H9 (cell line): ENCODE measurements around the gene PDK4. TPM values are rescaled to one million over a fixed set of nuclear protein-coding genes. Genes with fewer than 3 reads are reported as not detected.

ENCODE experiments used
- DNase-seq: peaks from one replicate; pipeline ENCODE4 v3.0.0-alpha.2; 2017
- H2AFZ ChIP-seq: one replicate; pipeline ENCODE4 v1.6.1; 2013; ENCODE audit warnings: mild to moderate bottlenecking, low read length, control low read depth, moderate library complexity
- H2AK5ac ChIP-seq: 2 replicates; pipeline ENCODE4 v1.6.1; 2013; ENCODE audit warnings: low read length, control low read depth, mixed read lengths; ENCODE audit not compliant: insufficient read length
- H2BK120ac ChIP-seq: one replicate; pipeline ENCODE4 v1.6.1; 2013; ENCODE audit warnings: low read depth, mild to moderate bottlenecking, low read length, control low read depth, inconsistent platforms; ENCODE audit not compliant: poor library complexity, severe bottlenecking
- H2BK12ac ChIP-seq: 2 replicates; pipeline ENCODE4 v1.6.1; 2013; ENCODE audit warnings: low read length, control low read depth, mixed read lengths, low read depth; ENCODE audit not compliant: insufficient read length
- H2BK15ac ChIP-seq: 2 replicates; pipeline ENCODE4 v1.6.1; 2013; ENCODE audit warnings: low read depth, low read length, control low read depth
- H2BK20ac ChIP-seq: one replicate; pipeline ENCODE4 v1.6.1; 2013; ENCODE audit warnings: low read depth, mild to moderate bottlenecking, low read length, control low read depth, inconsistent platforms; ENCODE audit not compliant: poor library complexity, severe bottlenecking
- H2BK5ac ChIP-seq: 2 replicates; pipeline ENCODE4 v1.6.1; 2013; ENCODE audit warnings: low read length, control low read depth, mixed read lengths; ENCODE audit not compliant: insufficient read length
- H3K14ac ChIP-seq: 2 replicates; pipeline ENCODE4 v1.6.1; 2013; ENCODE audit warnings: low read length, control low read depth; ENCODE audit not compliant: insufficient read depth
- H3K18ac ChIP-seq: 2 replicates; pipeline ENCODE4 v1.6.1; 2013; ENCODE audit warnings: low read depth, mild to moderate bottlenecking, mixed read lengths, low read length, control low read depth; ENCODE audit not compliant: insufficient read length
- H3K23ac ChIP-seq: 2 replicates; pipeline ENCODE4 v1.6.1; 2013; ENCODE audit warnings: low read length, control low read depth, mixed read lengths, low read depth; ENCODE audit not compliant: insufficient read length
- H3K23me2 ChIP-seq: 2 replicates; pipeline ENCODE4 v1.6.1; 2013; ENCODE audit warnings: low read depth, mild to moderate bottlenecking, mixed read lengths, low read length, control low read depth; ENCODE audit not compliant: insufficient read length, poor library complexity, severe bottlenecking
- H3K27ac ChIP-seq: 2 replicates; pipeline ENCODE4 v1.5.1; 2013; ENCODE audit warnings: low read length, control low read depth, mixed read lengths, low read depth; ENCODE audit not compliant: insufficient read length
- H3K27me3 ChIP-seq: 2 replicates; pipeline ENCODE4 v1.6.1; 2013; ENCODE audit warnings: low read length, control low read depth, inconsistent platforms; ENCODE audit not compliant: insufficient read depth
- H3K4ac ChIP-seq: 2 replicates; pipeline ENCODE4 v1.6.1; 2013; ENCODE audit warnings: low read depth, mild to moderate bottlenecking, control low read depth, inconsistent platforms, low read length, moderate library complexity
- H3K4me1 ChIP-seq: 2 replicates; pipeline ENCODE4 v1.6.1; 2013; ENCODE audit warnings: low read length, control low read depth, inconsistent platforms; ENCODE audit not compliant: insufficient read depth
- H3K4me2 ChIP-seq: 2 replicates; pipeline ENCODE4 v1.6.1; 2013; ENCODE audit warnings: low read length, control low read depth, mixed read lengths; ENCODE audit not compliant: insufficient read length, insufficient read depth
- H3K56ac ChIP-seq: 2 replicates; pipeline ENCODE4 v1.6.1; 2013; ENCODE audit warnings: low read depth, mild to moderate bottlenecking, mixed read lengths, low read length, control low read depth; ENCODE audit not compliant: insufficient read length
- H3K79me1 ChIP-seq: 2 replicates; pipeline ENCODE4 v1.6.1; 2013; ENCODE audit warnings: low read depth, mild to moderate bottlenecking, moderate library complexity, low read length, control low read depth, inconsistent platforms; ENCODE audit not compliant: insufficient read depth, poor library complexity, severe bottlenecking
- H3K79me2 ChIP-seq: 2 replicates; pipeline ENCODE4 v1.6.1; 2013; ENCODE audit warnings: low read length, control low read depth, inconsistent platforms; ENCODE audit not compliant: insufficient read depth
- H3K9ac ChIP-seq: 2 replicates; pipeline ENCODE4 v1.6.1; 2013; ENCODE audit warnings: low read length, control low read depth, mixed read lengths; ENCODE audit not compliant: insufficient read length; ENCODE audit errors: extremely low read depth
- H3K9me3 ChIP-seq: one replicate; pipeline ENCODE4 v1.6.1; 2013; ENCODE audit warnings: low read depth, low read length, inconsistent platforms; ENCODE audit not compliant: control insufficient read depth
- H3T11ph ChIP-seq: one replicate; pipeline ENCODE4 v1.6.1; 2013; ENCODE audit warnings: mild to moderate bottlenecking, low read length, control low read depth, inconsistent platforms
- H4K20me1 ChIP-seq: one replicate; pipeline ENCODE4 v1.6.1; 2013; ENCODE audit not compliant: control insufficient read depth, insufficient read length, insufficient read depth
- H4K5ac ChIP-seq: 2 replicates; pipeline ENCODE4 v1.6.1; 2013; ENCODE audit warnings: low read depth, mild to moderate bottlenecking, mixed read lengths, low read length, control low read depth; ENCODE audit not compliant: insufficient read length
- H4K8ac ChIP-seq: replicated peaks from 2 replicates; pipeline ENCODE4 v1.6.1; 2013; ENCODE audit warnings: low read length, control low read depth, mixed read lengths, low read depth; ENCODE audit not compliant: insufficient read length
- H4K91ac ChIP-seq: 2 replicates; pipeline ENCODE4 v1.6.1; 2013; ENCODE audit warnings: low read depth, mild to moderate bottlenecking, moderate library complexity, mixed read lengths, low read length, control low read depth; ENCODE audit not compliant: insufficient read length
- H3K27ac Mint-ChIP-seq, 3 experiments: 2 replicates in 2 of 3; 3 replicates in 1 of 3; pipeline ENCODE4 v1.8.0; 2020 to 2021; ENCODE audit warnings: mixed read lengths in 3 of 3, mild to moderate bottlenecking in 1 of 3, moderate library complexity in 1 of 3
- H3K27me3 Mint-ChIP-seq: 2 replicates; pipeline ENCODE4 v1.8.0; 2021; ENCODE audit warnings: low read depth, mild to moderate bottlenecking, moderate library complexity, mixed read lengths
- H3K36me3 Mint-ChIP-seq, 3 experiments: 2 replicates in 2 of 3; 3 replicates in 1 of 3; pipeline ENCODE4 v1.8.0; 2020 to 2021; ENCODE audit warnings: low read depth in 3 of 3, mixed read lengths in 3 of 3; ENCODE audit not compliant: insufficient read depth in 1 of 3
- H3K4me1 Mint-ChIP-seq, 2 experiments: 2 replicates each; pipeline ENCODE4 v1.8.0; 2020; ENCODE audit warnings: mixed read lengths in 2 of 2
- H3K4me3 Mint-ChIP-seq, 2 experiments: 2 replicates in 1 of 2; 3 replicates in 1 of 2; pipeline ENCODE4 v1.8.0; 2020 to 2021; ENCODE audit warnings: mild to moderate bottlenecking in 2 of 2, mixed read lengths in 2 of 2, moderate library complexity in 1 of 2
- H3K9me3 Mint-ChIP-seq, 2 experiments: 2 replicates in 1 of 2; 3 replicates in 1 of 2; pipeline ENCODE4 v1.8.0; 2020; ENCODE audit warnings: mild to moderate bottlenecking in 2 of 2, mixed read lengths in 2 of 2, moderate library complexity in 1 of 2
- CTCF ChIP-seq: fragments of 200-600 bp; sonication (generic); conservative IDR thresholded peaks from 3 replicates; pipeline ENCODE4 v1.8.0; 2021; ENCODE audit warnings: antibody characterized with exemption, mild to moderate bottlenecking
- WGBS: extraction: QIAGEN DNeasy Blood & Tissue Kit; methylation state at CpG from one replicate; pipeline ENCODE4 v1.1.7; 2013; ENCODE audit warnings: missing lambda C conversion rate, low lambda C conversion rate, mixed read lengths; ENCODE audit not compliant: insufficient read length; ENCODE audit errors: extremely low coverage; 5-methylcytosine and 5-hydroxymethylcytosine counted together
- total RNA-seq: library from RNA; stranded (reverse); gene quantifications from 2 replicates; pipeline ENCODE4 v1.2.1, GENCODE V29; 2021

The PDK4 gene
- total RNA-seq, 1 experiment from 2014 or later, result not detected

- no peaks in the 10 kb centered on the region for H3K9me3 ChIP-seq
- H4K8ac ChIP-seq, result no peak overlapping the region
- no CpG with 5 or more reads among the region's 2 CpGs for WGBS
- no peak overlapping the region for H3K4me2 ChIP-seq
- no peak overlapping the region for H2AK5ac ChIP-seq
- H3K27ac Mint-ChIP-seq, result no peak overlapping the region
- H2AFZ ChIP-seq, result no peak overlapping the region
- H4K5ac ChIP-seq, result no peak overlapping the region
- H3K27me3 ChIP-seq, result no peaks in the 10 kb centered on the region
- H3K4me3 Mint-ChIP-seq, result no peak overlapping the region
- H3K23me2 ChIP-seq, result no peaks in the 10 kb centered on the region
- H3K4me1 Mint-ChIP-seq, result no peaks in the 10 kb centered on the region
- no peak overlapping the region for H2BK120ac ChIP-seq
- H4K91ac ChIP-seq, result no peak overlapping the region
- no peak overlapping the region for H3K9ac ChIP-seq
- H3K4ac ChIP-seq, result no peak overlapping the region
- DNase-seq, result no peak
- H3K56ac ChIP-seq, result no peak overlapping the region
- no peaks in the 10 kb centered on the region for H3K36me3 Mint-ChIP-seq
- H2BK12ac ChIP-seq, result no peak overlapping the region
- peaks cover 14% of the 10 kb centered on the region for H3K27me3 Mint-ChIP-seq
- H3K9me3 Mint-ChIP-seq, result no peaks in the 10 kb centered on the region; a peak in 1 of 5 replicates
- H2BK20ac ChIP-seq, result no peak overlapping the region
- no peak overlapping the region for H2BK15ac ChIP-seq
- H3K27ac ChIP-seq, result no peak overlapping the region
- no peak for TF ChIP-seq CTCF
- H3K23ac ChIP-seq, result no peak overlapping the region
- H3K4me1 ChIP-seq, result no peaks in the 10 kb centered on the region
- no peaks in the 10 kb centered on the region for H4K20me1 ChIP-seq
- H3T11ph ChIP-seq, result no peak overlapping the region
- no peak overlapping the region for H2BK5ac ChIP-seq
- H3K18ac ChIP-seq, result no peak overlapping the region
- no peaks in the 10 kb centered on the region for H3K79me1 ChIP-seq
- no peak overlapping the region for H3K14ac ChIP-seq
- H3K79me2 ChIP-seq, result no peaks in the 10 kb centered on the region
Measured at GRCh38 chr7:95537468-95537867, 58.8 kb downstream of the PDK4 start.
